OCI-LY3 (cell line): ENCODE data around the gene VPS13A.

Experiments used
- CTCF ChIP-seq: fragments of 200-600, 300-600 bp; sonication (generic); IDR thresholded peaks from 2 replicates; pipeline ENCODE4 v1.5.1; 2014; ENCODE audit warnings: antibody characterized with exemption, low read length, low read depth
- EZH2phosphoT487 ChIP-seq: fragments of 200-600 bp; shearing (Covaris generic); IDR thresholded peaks from 2 replicates; pipeline ENCODE4 v1.6.1; 2018; ENCODE audit warnings: antibody characterized with exemption, mixed run types, low read depth

GRCh38 chr9:77276799-77277198 is 99.5 kb downstream of the VPS13A start:
- no peak for TF ChIP-seq CTCF
- TF ChIP-seq EZH2phosphoT487: no peak
